Trophoblast cell (in vitro differentiated cells and primary cell): ENCODE measurements around the gene GYS1.

ENCODE experiments used
- DNase-seq, 2 donors: peaks; one replicate each; pipeline ENCODE4 v3.0.0-alpha.2; 2016
- H2AFZ ChIP-seq: 2 replicates; pipeline ENCODE4 v1.6.1; 2013; ENCODE audit warnings: low read length, moderate library complexity, mild to moderate bottlenecking; ENCODE audit not compliant: insufficient read depth, poor library complexity
- H2AK5ac ChIP-seq: 2 replicates; pipeline ENCODE4 v1.6.1; 2013; ENCODE audit warnings: mild to moderate bottlenecking, low read length
- H2BK120ac ChIP-seq: 2 replicates; pipeline ENCODE4 v1.6.1; 2013; ENCODE audit warnings: low read length, mild to moderate bottlenecking, moderate library complexity; ENCODE audit not compliant: insufficient read depth, poor library complexity
- H2BK12ac ChIP-seq: 2 replicates; pipeline ENCODE4 v1.6.1; 2013; ENCODE audit warnings: mild to moderate bottlenecking, low read length, moderate library complexity
- H2BK5ac ChIP-seq: 2 replicates; pipeline ENCODE4 v1.6.1; 2013; ENCODE audit warnings: low read length, low read depth, moderate library complexity, mild to moderate bottlenecking; ENCODE audit not compliant: poor library complexity
- H3K14ac ChIP-seq: 2 replicates; pipeline ENCODE4 v1.6.1; 2013; ENCODE audit warnings: mild to moderate bottlenecking, low read length
- H3K18ac ChIP-seq: 2 replicates; pipeline ENCODE4 v1.6.1; 2013; ENCODE audit warnings: mild to moderate bottlenecking, low read length
- H3K23ac ChIP-seq: 2 replicates; pipeline ENCODE4 v1.6.1; 2013; ENCODE audit warnings: low read length
- H3K27ac ChIP-seq: 2 replicates; pipeline ENCODE4 v1.5.1; 2013; ENCODE audit warnings: low read depth, mild to moderate bottlenecking, inconsistent platforms, low read length, moderate library complexity
- H3K27me3 ChIP-seq: 2 replicates; pipeline ENCODE4 v1.6.1; 2013; ENCODE audit warnings: inconsistent platforms, mild to moderate bottlenecking, low read length, moderate library complexity; ENCODE audit not compliant: insufficient read depth
- H3K36me3 ChIP-seq, 2 experiments: 1 replicate in 1 of 2; 2 replicates in 1 of 2; pipeline ENCODE4 v1.6.1; 2013; ENCODE audit warnings: low read length in 2 of 2, mild to moderate bottlenecking in 2 of 2, moderate library complexity in 1 of 2; ENCODE audit not compliant: insufficient read depth in 2 of 2, control insufficient read depth in 1 of 2
- H3K4ac ChIP-seq: 2 replicates; pipeline ENCODE4 v1.6.1; 2013; ENCODE audit warnings: low read depth, mild to moderate bottlenecking, low read length, moderate library complexity
- H3K4me1 ChIP-seq, 2 experiments: 1 replicate in 1 of 2; 2 replicates in 1 of 2; pipeline ENCODE4 v1.6.1; 2013; ENCODE audit warnings: low read length in 2 of 2, mild to moderate bottlenecking in 2 of 2, moderate library complexity in 1 of 2; ENCODE audit not compliant: insufficient read depth in 2 of 2, control insufficient read depth in 1 of 2
- H3K4me2 ChIP-seq: 2 replicates; pipeline ENCODE4 v1.6.1; 2013; ENCODE audit warnings: inconsistent platforms, mild to moderate bottlenecking, low read length, moderate library complexity
- H3K4me3 ChIP-seq: 2 replicates; pipeline ENCODE4 v1.5.1; 2013; ENCODE audit warnings: mild to moderate bottlenecking, low read depth, low read length, inconsistent platforms
- H3K79me1 ChIP-seq: one replicate; pipeline ENCODE4 v1.6.1; 2013; ENCODE audit warnings: low read length
- H3K79me2 ChIP-seq: 2 replicates; pipeline ENCODE4 v1.6.1; 2013; ENCODE audit warnings: low read length, mild to moderate bottlenecking; ENCODE audit not compliant: control insufficient read depth, insufficient read depth, poor library complexity
- H3K9ac ChIP-seq: 2 replicates; pipeline ENCODE4 v1.6.1; 2013; ENCODE audit warnings: mild to moderate bottlenecking, low read length
- H3K9me3 ChIP-seq: 2 replicates; pipeline ENCODE4 v1.6.1; 2013; ENCODE audit warnings: low read depth, mild to moderate bottlenecking, control low read depth, inconsistent platforms, low read length; ENCODE audit not compliant: insufficient read depth
- H4K12ac ChIP-seq: 2 replicates; pipeline ENCODE4 v1.6.1; 2013; ENCODE audit warnings: low read depth, mild to moderate bottlenecking, low read length, moderate library complexity
- H4K8ac ChIP-seq: 2 replicates; pipeline ENCODE4 v1.6.1; 2013; ENCODE audit warnings: low read depth, mild to moderate bottlenecking, low read length, moderate library complexity
- H4K91ac ChIP-seq: one replicate; pipeline ENCODE4 v1.6.1; 2013; ENCODE audit warnings: low read depth, mild to moderate bottlenecking, low read length, moderate library complexity
- WGBS: extraction: QIAGEN DNeasy Blood & Tissue Kit; methylation state at CpG from one replicate; pipeline ENCODE4 v1.1.7; 2013; ENCODE audit warnings: missing lambda C conversion rate; ENCODE audit not compliant: insufficient read length, insufficient coverage; ENCODE audit errors: extremely low coverage; 5-methylcytosine and 5-hydroxymethylcytosine counted together

The GYS1 gene

GRCh38 chr19:48925240-48925843, 67.8 kb downstream of the GYS1 start:
- no peaks in the 10 kb centered on the region for H3K79me2 ChIP-seq
- no peak overlapping the region for H4K8ac ChIP-seq
- no peak for DNase-seq
- no peak overlapping the region for H3K14ac ChIP-seq
- H2AK5ac ChIP-seq, result no peak overlapping the region
- H2BK5ac ChIP-seq, result no peak overlapping the region
- peaks cover 25 to 26% of the 10 kb centered on the region in 2 experiments for H3K36me3 ChIP-seq
- no peak overlapping the region for H2AFZ ChIP-seq
- no peak overlapping the region for H4K12ac ChIP-seq
- H3K4me1 ChIP-seq, result no peaks in the 10 kb centered on the region
- no peak overlapping the region for H3K4me2 ChIP-seq
- H3K79me1 ChIP-seq, result no peaks in the 10 kb centered on the region
- H3K27me3 ChIP-seq, result no peaks in the 10 kb centered on the region
- H3K18ac ChIP-seq, result no peak overlapping the region
- H2BK12ac ChIP-seq, result no peak overlapping the region
- no peak overlapping the region for H3K4ac ChIP-seq
- H3K9ac ChIP-seq, result no peak overlapping the region
- no peak overlapping the region for H4K91ac ChIP-seq
- no CpG with 5 or more reads among the region's 11 CpGs for WGBS
- H2BK120ac ChIP-seq, result no peak overlapping the region
- H3K9me3 ChIP-seq, result no peaks in the 10 kb centered on the region
- no peak overlapping the region for H3K4me3 ChIP-seq
- no peak overlapping the region for H3K23ac ChIP-seq
- no peak overlapping the region for H3K27ac ChIP-seq

- H4K12ac ChIP-seq, result no peak overlapping the region
- WGBS, result no CpG with 5 or more reads among the region's 18 CpGs
Measured at GRCh38 chr19:48922548-48923490, 70.3 kb downstream of the GYS1 start.

GRCh38 chr19:48921721-48922500, 71.2 kb downstream of the GYS1 start:
- DNase-seq, result no peak
- H3K14ac ChIP-seq, result no peak overlapping the region
- WGBS, result no CpG with 5 or more reads among the region's 12 CpGs
- H3K27ac ChIP-seq, result no peak overlapping the region
- no peak overlapping the region for H2BK120ac ChIP-seq
- no peak overlapping the region for H3K23ac ChIP-seq
- H3K9ac ChIP-seq, result no peak overlapping the region
- H3K36me3 ChIP-seq, result peaks cover 44 to 47% of the 10 kb centered on the region in 2 experiments
- H4K12ac ChIP-seq, result no peak overlapping the region
- no peaks in the 10 kb centered on the region for H3K9me3 ChIP-seq
- no peak overlapping the region for H3K4ac ChIP-seq
- no peak overlapping the region for H3K4me3 ChIP-seq
- no peaks in the 10 kb centered on the region for H3K4me1 ChIP-seq
- no peaks in the 10 kb centered on the region for H3K79me1 ChIP-seq
- H2AK5ac ChIP-seq, result no peak overlapping the region
- no peaks in the 10 kb centered on the region for H3K79me2 ChIP-seq
- H4K8ac ChIP-seq, result no peak overlapping the region
- H4K91ac ChIP-seq, result no peak overlapping the region
- H2BK12ac ChIP-seq, result no peak overlapping the region
- no peak overlapping the region for H3K18ac ChIP-seq
- no peak overlapping the region for H2BK5ac ChIP-seq
- no peaks in the 10 kb centered on the region for H3K27me3 ChIP-seq
- H2AFZ ChIP-seq, result no peak overlapping the region
- no peak overlapping the region for H3K4me2 ChIP-seq

More at GRCh38 chr19:48922548-48923490, 70.3 kb downstream of the GYS1 start:
- H3K9ac ChIP-seq, result no peak overlapping the region
- H4K8ac ChIP-seq, result no peak overlapping the region
- H3K14ac ChIP-seq, result no peak overlapping the region
- no peak overlapping the region for H2AK5ac ChIP-seq
- H3K27me3 ChIP-seq, result no peaks in the 10 kb centered on the region
- H3K36me3 ChIP-seq, result peaks cover 43 to 45% of the 10 kb centered on the region in 2 experiments
- no peak overlapping the region for H3K23ac ChIP-seq
- no peaks in the 10 kb centered on the region for H3K9me3 ChIP-seq
- H2BK12ac ChIP-seq, result no peak overlapping the region
- no peak overlapping the region for H3K18ac ChIP-seq
- no peak overlapping the region for H3K27ac ChIP-seq
- H2BK5ac ChIP-seq, result no peak overlapping the region
- H3K4ac ChIP-seq, result no peak overlapping the region
- H3K79me2 ChIP-seq, result no peaks in the 10 kb centered on the region
- DNase-seq, result no peak
- no peak overlapping the region for H3K4me3 ChIP-seq
- no peak overlapping the region for H3K4me2 ChIP-seq
- H2BK120ac ChIP-seq, result no peak overlapping the region
- no peaks in the 10 kb centered on the region for H3K79me1 ChIP-seq
- H3K4me1 ChIP-seq, result no peaks in the 10 kb centered on the region
- H2AFZ ChIP-seq, result no peak overlapping the region
- no peak overlapping the region for H4K91ac ChIP-seq

GRCh38 chr19:48920949-48921348, 72.2 kb downstream of the GYS1 start:
- no peak overlapping the region for H4K12ac ChIP-seq
- no peak overlapping the region for H4K91ac ChIP-seq
- H3K79me2 ChIP-seq, result no peaks in the 10 kb centered on the region
- no peaks in the 10 kb centered on the region for H3K9me3 ChIP-seq
- no peak overlapping the region for H2BK120ac ChIP-seq
- no peak overlapping the region for H3K14ac ChIP-seq
- H2AFZ ChIP-seq, result no peak overlapping the region
- H3K4me2 ChIP-seq, result no peak overlapping the region
- no peak overlapping the region for H3K4ac ChIP-seq
- no peak for DNase-seq
- peaks cover 47% of the 10 kb centered on the region in 2 experiments for H3K36me3 ChIP-seq
- no peak overlapping the region for H2BK12ac ChIP-seq
- H4K8ac ChIP-seq, result no peak overlapping the region
- H3K27me3 ChIP-seq, result no peaks in the 10 kb centered on the region
- no CpG with 5 or more reads among the region's 10 CpGs for WGBS
- H3K27ac ChIP-seq, result no peak overlapping the region
- H3K9ac ChIP-seq, result no peak overlapping the region
- H2BK5ac ChIP-seq, result no peak overlapping the region
- H2AK5ac ChIP-seq, result no peak overlapping the region
- H3K4me3 ChIP-seq, result no peak overlapping the region
- H3K23ac ChIP-seq, result no peak overlapping the region
- H3K18ac ChIP-seq, result no peak overlapping the region
- H3K79me1 ChIP-seq, result no peaks in the 10 kb centered on the region
- no peaks in the 10 kb centered on the region for H3K4me1 ChIP-seq
